Activated CD8-positive, alpha-beta memory T cell treated with anti-CD3 and anti-CD28 coated beads for 48 hours (primary cell): ENCODE measurements around the gene MFF.
"Not testable (repeated sequence)": the region's sequence is repeated elsewhere in the genome, so short reads cannot be mapped to it uniquely, and the experiment has no call there.

ENCODE experiments used
- DNase-seq, 3 experiments: peaks; one replicate each; pipeline ENCODE4 v3.0.0-alpha.2; 2020; ENCODE audit warnings: low read depth in 2 of 3, low spot score in 2 of 3

MFF gene

DNA sequence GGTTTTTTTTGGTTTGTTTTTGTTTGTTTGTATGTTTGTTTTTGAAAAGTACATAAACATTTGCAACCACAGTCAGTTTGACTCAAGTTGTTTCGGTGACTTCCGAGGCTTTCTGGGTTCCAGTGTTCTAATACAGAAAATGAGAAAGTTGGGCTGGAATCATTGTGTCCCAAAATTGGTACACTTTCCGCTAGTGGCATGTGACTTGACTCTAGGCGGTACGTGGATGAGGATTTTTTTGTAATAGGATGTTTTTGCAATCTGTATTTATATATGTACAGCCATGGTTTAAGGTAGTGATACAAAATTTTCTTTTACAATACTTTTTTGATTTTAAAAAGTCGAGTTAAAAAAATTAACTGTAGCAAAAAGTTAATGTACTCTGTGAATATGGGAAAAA lies 1.7 kb downstream of the MFF start:
- no peak for DNase-seq

DNA sequence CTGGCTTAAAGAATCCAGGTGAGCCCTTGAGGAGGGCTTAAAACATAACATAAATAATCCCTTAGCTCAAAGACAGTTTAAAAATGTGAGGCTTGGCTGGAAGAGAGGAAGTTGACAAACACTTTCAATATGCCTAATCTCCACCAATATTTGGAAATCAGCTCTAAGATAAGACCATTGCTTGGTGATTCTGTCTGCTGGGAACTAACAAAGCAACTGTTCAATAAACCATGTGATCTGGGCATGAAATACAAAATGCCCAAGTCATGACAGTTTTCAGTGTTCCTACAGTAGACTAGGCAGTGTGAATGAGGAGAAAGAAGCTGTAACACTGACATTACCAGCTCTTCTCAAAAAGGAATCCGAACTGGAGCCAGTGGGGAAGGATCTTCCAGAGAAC lies 10.7 kb downstream of the MFF start:
- DNase-seq: no peak

DNA sequence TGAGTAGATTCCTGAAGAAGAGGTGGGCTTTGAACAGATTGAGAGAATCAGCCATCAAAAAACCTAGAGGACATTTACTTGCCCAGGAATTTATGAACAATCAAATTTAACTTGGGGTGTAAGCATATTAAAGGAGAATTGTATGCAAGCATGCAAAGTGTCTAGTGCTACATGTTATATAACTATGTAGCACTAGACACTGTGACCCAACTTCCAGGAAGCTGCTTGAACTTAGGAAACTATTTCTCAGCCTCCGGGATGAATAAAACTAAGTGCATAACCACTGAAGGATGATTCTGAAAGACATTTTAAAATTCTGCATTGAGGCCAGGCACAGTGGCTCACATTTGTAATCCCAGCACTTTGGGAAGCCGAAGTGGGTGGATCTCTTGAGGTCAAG lies 12.4 kb downstream of the MFF start:
- no peak for DNase-seq

DNA sequence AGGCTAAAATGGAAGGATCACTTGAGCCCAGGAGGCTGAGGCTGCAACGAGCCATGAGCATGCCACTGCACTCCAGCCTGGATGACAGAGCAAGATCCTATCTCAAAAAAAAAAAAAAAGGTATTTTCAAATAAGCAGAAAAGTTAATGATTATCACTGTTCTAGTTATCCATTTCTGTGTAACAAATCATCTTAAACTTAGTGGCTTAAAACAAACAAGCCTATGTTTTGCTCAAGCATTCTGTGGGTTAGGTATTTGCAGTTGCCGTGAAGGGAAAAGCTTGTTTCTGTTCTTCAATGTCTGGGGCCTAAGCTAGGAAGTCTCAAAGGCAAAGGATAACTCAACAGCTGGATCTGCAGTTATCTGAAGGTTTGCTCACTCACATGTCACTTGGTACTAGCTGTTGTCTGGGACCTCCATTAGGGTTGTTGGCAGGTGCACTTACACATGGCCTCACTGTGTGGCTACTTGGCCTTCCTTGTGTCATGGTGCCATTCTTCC lies 14.1 kb downstream of the MFF start:
- no peak for DNase-seq

DNA sequence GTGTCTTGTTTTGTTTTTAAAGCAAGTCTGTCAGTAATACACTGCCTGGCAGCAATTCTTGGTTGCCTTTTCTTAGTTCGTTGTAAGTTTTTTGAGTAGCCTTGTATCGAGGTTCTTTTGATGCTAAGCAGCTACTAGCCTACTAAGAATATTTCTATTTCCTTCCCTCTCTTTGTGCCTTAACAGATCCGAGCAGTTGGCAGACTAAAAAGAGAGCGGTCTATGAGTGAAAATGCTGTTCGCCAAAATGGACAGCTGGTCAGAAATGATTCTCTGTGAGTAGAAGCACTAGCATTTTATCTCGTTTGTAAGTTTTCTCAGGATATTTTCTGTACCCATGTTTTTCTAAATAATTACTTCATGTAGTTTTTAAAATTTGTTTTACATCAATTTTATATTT lies 15.1 kb downstream of the MFF start:
- DNase-seq: no peak

DNA sequence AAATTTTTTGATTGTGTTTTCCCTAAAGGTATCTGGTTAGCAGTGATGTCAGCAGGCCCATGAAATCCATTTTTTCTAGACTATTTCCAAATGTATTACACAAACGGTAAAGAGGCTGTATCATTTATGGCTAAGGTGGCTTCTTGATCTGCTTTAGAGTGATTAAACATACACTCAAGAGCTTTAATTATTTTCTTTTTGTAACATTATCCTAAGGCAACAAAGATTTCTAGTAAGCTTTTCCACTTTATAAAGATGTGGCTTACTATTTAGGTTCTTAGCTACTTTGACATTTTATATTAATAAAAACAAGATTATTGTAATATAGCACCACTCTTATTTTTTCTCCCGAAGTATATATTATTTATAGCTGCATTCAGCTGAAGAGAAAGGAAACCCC lies 16.5 kb downstream of the MFF start:
- DNase-seq: no peak

DNA sequence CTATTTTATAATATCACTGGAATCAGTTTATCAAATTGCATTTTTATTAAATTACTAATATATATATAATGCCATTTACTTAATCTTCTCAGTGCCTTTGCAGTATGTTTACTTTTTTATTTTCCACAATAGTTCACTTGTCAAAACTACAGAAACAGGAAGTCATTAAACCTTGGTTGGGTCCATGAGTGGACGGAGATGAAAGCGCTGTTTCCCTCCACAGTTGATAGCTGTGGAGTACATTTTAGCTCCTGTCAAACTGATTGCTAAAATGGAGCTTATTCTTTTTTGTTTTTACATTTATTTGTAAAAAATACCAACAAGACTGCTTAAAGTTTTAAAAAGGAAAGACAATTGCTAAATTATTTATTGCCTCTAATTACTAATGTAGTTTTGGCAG lies 19.2 kb downstream of the MFF start:
- no peak for DNase-seq

DNA sequence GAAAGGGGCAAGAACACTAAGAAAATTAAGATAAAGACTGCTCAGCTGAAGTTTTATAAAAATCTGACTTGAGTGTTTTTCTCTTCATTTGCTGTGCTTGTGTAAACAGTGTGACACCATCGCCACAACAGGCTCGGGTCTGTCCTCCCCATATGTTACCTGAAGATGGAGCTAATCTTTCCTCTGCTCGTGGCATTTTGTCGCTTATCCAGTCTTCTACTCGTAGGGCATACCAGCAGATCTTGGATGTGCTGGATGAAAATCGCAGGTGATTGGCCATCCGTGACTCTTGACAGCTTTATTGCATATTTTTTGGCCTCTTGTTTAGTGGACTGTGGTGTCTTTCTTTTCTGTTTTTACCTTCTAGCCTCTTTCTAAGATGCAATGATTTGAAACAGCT lies 22.1 kb downstream of the MFF start:
- DNase-seq: no peak

DNA sequence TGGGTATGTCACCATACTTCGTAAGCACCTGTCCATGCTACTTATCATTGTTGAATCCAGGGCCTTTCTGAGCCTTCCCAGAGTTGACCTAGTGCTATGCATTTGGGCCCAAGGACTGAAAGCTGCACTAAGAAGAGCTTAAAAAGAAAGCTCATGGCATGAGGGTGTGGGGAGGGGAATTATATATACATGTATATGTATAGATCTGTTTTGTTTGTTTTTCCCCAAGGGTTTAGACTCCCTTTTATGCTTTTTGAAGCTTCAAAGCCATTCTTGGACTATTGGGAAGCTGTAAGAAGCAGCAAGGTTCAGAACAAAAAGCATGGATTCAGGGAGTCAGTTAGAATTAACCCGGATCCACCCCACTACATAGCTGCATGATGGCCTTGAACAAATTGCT lies 23.3 kb downstream of the MFF start:
- no peak for DNase-seq

DNA sequence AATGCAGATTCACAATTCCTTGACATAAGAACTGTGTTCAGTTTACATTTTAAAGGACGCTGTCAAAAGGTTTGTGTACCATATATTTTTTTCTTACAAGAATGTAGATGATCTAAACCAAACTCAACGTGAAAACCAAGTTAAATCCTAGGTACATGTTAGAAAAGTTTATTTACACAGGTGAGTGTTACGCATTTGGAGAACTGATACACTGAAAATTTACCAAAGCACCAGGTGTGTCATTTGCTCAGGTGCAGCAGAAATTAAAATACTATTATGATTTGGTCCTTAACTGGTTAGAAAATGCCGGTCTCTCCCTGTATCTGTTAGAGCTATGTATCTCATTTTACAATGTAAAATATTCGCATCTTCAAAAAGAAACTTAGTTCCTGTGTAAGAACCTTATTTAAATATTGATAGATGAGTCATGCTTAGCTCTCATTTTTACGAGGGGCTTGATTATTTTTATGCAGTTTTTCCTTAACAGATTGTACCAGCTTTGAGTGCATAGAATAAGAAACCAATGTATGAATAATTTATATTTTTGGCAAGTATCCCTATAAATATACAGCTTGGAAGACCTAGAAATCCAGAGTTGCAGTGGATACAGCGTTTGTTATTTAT lies 25.1 kb downstream of the MFF start:
- no peak for DNase-seq

DNA sequence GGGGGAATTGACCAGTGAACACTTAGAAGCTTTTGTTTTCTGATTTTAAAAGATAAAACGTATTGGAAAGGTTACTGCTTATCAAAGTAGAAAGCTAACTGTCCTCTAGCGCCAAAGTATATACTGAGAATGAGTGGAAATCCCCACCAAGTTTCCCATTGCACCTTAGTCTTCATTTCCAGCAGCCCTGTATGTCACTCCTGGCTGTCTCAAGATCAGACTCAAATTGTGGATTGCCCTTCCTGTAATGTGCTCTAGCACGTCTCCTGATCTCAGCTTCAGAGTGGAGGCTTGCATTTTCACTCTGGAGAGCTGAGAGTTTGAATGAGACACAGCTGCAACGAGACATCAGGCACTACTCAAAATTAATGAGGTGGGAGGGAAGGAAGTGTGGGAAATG lies 26.6 kb downstream of the MFF start:
- no peak for DNase-seq

DNA sequence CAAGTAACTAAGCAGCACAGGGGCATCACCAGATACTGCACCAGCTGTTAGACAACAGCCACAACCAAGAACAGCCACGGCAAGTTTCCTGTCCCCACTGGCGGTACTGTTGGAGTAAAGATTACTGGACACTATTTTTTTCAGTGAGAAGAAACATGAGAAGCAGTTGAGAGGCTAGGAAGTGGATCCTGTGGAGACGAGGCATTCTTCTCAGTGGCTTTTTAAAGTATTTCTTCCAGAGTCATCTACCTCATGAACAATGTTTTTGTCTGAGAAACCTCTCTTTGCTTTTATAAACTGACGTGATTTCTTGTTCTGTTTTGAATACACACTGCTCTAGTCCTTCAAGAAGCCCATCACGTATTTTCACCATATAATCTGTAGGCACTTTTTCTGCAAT lies 35.3 kb downstream of the MFF start:
- DNase-seq: no peak

DNA sequence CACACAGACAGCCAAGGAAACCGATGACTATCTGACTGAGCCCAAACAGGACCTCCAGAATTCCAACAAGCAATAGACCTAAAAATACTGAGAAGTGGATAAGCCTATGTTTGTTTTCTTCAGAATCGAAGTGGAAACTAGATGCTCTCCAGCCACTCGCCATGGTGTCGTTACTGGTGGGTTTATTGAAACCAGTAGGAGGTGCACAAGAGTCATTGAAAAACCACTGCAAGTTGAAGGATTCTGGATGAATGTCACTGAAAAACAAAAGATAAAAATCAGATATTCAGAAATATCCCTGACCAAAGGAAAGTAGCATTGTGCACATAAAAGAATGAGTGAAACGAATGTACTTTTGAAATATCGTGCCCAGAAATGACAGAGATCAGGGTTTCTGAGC lies 38.7 kb downstream of the MFF start:
- DNase-seq: no peak

DNA sequence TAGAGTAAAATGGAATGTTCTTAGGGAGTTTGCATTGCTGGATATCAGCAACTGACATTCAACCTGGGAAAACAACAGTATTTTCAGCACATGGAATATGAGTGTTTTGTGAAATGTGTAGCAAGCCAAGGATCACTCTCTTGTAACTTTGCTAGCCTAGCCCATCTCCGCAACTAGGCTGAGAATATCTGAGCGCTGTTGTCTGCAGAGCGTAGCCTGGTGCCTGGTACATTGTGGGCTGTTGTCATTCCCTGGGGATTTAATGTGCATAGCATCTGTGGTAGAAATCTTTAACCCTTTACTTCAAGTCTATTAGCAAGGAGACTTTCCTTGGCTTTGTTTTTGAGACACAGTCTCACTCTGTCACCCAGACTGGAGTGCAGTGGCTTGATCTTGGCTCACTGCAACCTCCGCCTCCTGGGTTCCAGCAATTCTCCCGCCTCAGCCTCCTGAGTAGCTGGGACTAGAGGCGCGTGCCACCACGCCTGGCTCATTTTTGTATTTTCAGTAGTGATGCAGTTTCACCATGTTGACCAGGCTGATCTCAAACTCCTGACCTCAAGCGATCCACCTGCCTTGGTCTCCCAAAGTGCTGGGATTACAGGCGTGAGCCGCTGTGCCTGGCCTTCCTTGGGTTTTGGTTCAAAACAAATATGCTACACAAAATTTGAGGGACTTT lies 39.7 kb downstream of the MFF start:
- DNase-seq: not testable (repeated sequence)

DNA sequence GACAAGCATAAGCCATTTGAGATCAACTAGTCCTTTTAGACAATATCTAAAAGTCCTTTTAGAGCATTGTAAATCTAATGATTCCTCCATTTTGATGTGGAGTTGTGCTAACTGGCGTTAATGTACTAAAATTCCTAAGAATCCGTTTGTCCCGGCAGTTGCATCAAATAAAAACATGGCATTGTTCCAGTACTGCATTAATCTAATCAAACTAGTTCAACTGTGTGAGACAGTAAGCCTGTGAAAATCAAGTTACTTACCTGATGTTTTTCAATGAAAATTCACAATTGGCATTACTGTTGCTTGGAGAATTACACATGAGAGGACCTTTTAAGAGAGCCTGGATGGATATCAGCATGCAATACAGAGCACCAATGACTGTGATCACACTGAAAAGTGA lies 40.8 kb downstream of the MFF start:
- DNase-seq: no peak

DNA sequence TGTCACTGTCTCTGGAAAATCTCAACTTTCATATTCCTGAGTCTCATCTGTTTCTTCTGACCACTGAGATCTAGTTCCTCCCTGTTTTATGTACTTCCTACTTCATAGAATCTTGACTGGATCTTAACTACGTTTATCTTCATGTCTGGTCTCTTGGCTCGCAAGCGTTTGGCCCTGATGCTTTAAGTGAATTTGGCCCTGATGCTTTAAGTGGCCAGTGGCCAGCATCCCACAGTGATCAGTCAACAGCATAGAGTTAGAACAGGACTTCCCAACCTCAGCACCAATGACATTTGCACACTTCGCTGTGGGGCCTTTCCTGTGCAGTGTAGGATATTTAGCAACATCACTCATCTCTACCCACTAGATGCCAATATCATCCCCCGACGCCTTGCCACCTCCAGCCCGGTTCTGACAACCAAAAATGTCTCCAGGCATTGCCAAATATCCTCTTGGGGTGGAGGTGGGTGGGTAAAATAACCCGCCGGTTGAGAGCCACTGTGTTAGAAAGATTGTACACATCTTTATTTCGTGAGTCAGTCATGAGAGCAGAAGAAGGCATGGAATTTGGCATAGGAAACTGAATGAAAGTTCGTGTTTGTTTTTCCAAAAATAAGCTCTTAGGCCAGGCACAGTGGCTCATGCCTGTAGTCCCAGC lies 41.8 kb downstream of the MFF start:
- DNase-seq: no peak

DNA sequence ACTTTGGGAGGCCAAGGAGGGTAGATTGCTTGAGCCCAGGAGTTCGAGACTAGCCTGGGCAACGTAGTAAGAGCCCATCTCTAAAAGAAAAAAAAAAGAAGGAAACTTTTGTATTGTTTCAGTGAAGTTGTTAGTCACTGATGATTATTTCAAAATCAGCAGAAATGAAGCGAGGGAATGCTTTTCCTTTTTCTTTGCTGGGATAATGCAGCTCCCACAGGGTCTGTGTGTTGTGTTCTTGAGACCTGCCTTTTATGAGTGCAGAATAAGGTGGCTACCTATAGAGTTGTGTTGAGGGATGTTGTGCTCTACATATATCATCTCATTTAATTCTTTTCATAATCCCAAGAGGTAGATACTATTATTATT lies 42.4 kb downstream of the MFF start:
- DNase-seq: no peak

DNA sequence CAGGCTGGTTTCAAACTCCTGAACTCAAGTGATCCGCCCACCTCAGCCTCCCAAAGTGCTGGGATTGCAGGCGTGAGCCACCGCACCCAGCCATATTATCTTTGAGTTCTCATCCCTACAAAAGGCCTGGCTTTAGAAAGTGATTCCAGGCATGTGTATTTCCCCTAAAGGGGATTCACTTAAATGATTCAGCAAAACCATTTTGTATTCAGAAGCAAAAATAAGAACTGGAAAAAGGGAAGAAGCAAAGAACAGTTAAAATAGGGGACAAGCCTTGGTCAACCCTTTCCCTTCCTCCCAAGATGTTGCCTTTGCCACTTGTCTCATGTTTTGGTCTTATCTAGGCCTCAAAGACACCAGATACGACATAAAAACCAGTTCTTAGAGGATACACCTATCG lies 43.5 kb downstream of the MFF start:
- DNase-seq: no peak

DNA sequence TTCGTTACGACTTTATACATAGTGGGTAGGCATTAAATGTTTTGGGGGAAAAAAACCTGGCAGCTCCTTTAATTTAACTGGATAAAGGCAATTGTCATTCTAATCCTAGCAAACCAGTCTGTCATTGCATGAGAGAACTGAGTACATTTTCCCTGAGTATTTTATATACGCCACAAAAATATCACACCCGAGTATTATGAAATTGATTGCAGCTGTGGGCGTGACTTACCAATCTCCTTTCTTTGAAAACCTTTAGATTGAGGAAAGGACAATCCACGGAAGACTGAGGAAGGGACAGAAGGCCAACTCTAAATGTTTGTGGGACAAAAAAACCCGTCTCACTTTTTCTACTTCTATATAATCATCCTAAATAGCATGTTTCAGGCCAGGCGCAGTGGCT lies 45.0 kb downstream of the MFF start:
- no peak for DNase-seq

DNA sequence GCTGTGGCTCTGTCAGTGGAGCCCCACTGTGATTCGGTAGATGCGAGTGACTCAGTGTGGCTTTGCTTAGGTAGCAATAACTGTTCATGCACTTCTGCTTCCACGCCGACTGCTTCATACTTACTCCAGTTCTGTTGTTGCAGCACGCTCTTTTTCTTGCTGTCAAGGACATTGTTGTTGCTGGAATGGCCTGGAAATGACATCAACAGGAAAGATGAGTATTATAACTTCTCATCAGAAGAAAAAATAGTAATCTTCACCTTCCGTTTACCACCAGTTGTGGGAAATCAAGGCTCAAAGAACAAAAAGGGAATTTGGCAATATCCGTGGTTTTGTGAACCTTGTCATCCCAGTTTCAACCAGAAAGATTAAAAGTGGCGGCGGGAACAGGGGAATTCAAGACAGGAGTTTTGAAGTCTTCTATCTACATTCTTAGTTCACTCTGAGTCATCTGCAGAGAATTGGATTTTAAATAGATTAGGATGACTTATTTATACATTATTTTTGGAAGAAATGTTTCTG lies 45.8 kb downstream of the MFF start:
- DNase-seq: no peak

DNA sequence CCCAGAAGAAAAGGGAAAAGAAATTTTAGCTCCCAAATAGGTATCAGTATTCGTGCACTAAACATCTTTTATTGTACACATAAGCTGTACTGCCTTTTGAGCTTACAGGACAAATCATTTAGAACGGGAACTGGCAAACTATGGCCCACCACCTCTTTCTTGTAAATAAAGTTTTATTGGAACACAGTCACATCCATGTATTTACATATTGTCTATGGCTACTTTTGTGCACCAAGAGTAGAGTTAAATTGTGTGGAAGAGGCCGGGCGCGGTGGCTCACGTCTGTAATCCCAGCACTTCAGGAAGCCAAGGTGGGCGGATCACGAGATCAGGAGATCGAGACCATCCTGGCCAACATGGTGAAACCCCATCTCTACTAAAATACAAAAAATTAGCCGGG lies 48.3 kb downstream of the MFF start:
- no peak for DNase-seq

DNA sequence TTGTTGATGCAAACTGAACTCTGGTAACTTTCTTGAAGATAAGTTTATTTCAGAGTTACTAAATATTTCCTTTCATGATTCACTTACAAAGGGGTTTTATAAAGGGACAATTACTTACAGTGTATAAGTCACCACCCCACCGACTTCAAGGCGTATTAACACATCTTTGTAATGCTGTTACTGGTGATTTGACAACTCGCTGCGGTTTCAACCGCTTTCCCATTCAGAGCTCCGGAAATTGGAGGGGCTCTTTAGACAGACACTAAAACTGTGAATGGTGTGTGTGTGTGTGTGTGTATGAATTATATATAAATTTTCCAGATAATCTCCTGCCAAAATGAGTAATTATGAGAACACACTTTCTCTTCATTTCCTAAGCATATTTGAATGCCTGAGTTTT lies 49.1 kb downstream of the MFF start:
- no peak for DNase-seq
